GM12891 (cell line): ENCODE measurements around the gene PITPNC1.

Experiments
- PAX5 ChIP-seq: IDR thresholded peaks from 2 replicates; pipeline ENCODE4 v1.6.1; 2011; ENCODE audit warnings: low read length, moderate library complexity, mild to moderate bottlenecking; ENCODE audit not compliant: insufficient read depth, severe bottlenecking
- POLR2A ChIP-seq: IDR thresholded peaks from 2 replicates; pipeline ENCODE4 v1.6.1; 2011; ENCODE audit warnings: low read depth, low read length, control low read depth
- POLR2AphosphoS5 ChIP-seq: IDR thresholded peaks from 2 replicates; pipeline ENCODE4 v1.6.1; 2011; ENCODE audit warnings: low read depth, low read length, control low read depth
- POU2F2 ChIP-seq: IDR thresholded peaks from 2 replicates; pipeline ENCODE4 v1.6.1; 2011; ENCODE audit warnings: low read depth, mild to moderate bottlenecking, control low read depth, low read length, moderate library complexity
- SPI1 ChIP-seq: IDR thresholded peaks from 2 replicates; pipeline ENCODE4 v1.6.1; 2011; ENCODE audit warnings: low read depth, low read length, control low read depth
- TAF1 ChIP-seq: IDR thresholded peaks from 2 replicates; pipeline ENCODE4 v1.6.1; 2011; ENCODE audit warnings: low read depth, low read length, control low read depth

DNA sequence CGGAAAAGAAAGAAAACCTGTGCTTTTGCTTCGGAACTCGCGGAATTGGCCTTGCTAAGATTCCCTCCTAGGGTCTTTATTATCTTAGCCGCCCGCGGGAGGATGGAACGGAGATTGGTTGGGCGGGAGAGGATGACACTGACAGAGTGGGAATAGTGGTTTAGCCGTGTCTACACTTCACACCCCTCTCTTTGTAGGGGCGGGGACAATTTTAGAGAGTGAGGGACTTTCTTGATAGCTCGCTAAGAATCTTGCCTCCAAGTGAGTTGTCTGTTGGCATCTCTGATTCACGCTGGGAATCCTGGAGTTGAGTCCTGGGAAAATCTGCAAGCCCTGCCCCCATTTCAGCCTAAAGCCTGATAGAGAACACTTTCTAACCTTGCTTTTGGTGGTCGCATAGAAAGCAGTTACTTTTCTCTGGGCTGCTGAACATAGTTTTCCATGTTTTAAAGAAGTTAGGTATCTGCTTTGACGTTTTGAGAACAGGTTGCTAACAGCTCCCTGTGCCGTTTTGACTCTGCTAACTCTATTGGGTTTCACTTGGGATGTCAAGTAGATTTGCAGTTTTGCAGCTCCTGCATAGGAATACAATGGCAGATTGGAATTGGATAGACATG, 341.4 kb downstream of the PITPNC1 start:
- TF ChIP-seq POLR2A, result no peak
- no peak for TF ChIP-seq POLR2AphosphoS5
- TF ChIP-seq TAF1, result no peak
- no peak for TF ChIP-seq SPI1
- TF ChIP-seq POU2F2, result no peak
- TF ChIP-seq PAX5, result no peak
